GM18519 (cell line): Measurements from ENCODE around the gene LARGE2.
"Not testable (repeated sequence)": the region's sequence is repeated elsewhere in the genome, so short reads cannot be mapped to it uniquely, and the experiment has no call there.

Experiments used
- ATAC-seq: cut with Tn5 transposase; IDR thresholded peaks from one replicate; pipeline ENCODE4 v1.9.1; 2021; ENCODE audit warnings: mild to moderate bottlenecking, moderate library complexity; ENCODE audit not compliant: unreplicated experiment, low FRiP score

The LARGE2 gene

DNA sequence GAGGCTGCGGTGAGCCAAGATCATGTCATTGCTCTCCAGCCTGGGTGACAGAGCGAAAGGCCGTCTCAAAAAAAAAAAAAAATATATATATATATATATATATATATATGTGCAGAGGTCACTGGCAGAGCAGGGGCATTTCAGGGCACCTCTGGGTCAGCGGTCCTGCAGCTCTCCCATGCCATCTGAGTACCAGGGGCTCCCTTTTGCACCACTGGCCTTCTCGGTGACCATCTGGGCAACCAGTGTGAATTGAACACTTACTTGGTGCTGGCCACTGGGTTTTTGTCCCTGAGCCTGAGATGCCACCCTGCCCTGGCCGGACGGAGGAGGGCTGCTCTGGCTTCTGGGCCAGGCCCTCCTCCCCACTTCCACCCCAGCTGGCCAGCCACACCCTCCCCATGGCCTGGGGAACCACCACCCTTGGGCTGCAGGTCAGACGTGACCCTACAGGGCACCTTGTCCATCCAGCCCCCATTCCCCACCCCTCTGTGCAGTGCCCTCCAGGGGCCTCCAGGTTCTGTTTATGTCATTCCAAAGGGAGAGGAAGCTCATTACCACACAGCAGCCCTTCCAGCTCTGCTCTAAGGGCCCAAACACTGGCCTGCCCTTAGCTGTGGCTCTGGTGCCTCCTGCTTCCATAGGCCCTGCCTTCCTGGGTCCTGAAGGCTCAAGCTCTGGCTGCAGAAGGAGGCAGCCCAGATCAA, 26.8 kb upstream of the LARGE2 start:
- ATAC-seq = no peak

DNA sequence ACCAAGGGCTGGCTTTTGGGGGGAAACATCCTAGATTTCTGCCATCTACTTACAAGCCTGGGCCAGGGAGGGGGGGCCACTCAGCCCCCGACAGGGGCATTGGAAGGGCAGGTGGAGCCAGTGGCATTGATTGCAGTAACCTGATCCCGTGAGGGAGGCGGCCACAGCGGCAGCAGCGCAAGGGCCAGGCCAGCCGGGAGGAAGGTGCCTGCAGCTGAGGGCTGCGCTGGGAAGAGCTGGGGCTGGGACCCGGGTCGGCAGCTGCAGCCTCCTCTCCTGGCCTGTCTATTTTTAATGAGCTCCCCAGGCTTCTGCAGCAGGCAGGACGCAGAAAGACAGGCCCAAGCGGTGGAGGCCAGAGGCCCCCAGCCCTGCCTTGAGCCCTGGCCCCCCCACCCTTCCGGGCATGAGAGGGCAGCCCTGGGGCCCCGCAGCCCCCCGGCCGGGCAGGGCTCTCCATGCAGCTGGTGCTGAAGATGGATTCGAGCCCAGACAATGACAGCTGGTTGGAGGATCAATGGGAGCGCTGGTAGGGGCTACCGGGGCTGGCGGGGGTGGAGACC, 26.0 kb upstream of the LARGE2 start:
- ATAC-seq = no peak

DNA sequence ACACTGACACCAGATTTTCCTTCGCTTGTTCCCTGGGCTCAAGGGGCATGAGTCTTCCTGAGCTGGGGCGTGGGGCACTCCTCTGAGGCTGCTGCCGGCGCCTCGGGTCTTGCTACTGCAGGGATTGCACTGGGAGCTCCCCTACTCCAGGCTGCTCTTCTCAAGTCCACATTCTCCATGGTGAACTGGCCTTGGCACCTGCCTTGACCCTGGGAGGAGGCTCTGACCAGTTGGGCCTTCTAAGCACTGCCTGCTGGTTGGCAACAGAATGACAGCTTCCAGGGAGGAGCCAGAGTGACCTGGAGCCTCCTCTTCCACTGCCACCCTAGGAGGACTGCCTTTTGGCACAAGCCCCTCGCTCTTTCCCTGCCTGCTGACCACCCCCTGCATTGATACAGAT, 24.9 kb upstream of the LARGE2 start:
- ATAC-seq = no peak

DNA sequence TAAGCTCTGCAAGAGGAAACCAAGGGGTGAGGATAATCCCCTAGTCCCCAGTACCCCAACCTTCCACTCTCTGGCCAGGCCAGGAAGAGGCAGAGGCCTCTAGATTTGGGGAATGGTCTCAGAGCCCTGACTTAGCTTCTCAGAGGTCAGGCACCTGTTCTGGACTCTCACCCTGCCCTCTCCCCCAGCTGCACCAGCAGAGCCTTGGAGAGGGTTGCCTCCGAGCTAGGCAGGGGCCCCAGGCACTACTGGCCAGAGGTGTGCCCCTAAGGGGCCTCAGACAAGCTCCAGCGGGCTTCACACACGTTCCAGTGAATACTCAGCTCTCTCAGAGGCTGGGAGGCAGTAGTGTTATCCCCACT, 23.4 kb upstream of the LARGE2 start:
- ATAC-seq = no peak

DNA sequence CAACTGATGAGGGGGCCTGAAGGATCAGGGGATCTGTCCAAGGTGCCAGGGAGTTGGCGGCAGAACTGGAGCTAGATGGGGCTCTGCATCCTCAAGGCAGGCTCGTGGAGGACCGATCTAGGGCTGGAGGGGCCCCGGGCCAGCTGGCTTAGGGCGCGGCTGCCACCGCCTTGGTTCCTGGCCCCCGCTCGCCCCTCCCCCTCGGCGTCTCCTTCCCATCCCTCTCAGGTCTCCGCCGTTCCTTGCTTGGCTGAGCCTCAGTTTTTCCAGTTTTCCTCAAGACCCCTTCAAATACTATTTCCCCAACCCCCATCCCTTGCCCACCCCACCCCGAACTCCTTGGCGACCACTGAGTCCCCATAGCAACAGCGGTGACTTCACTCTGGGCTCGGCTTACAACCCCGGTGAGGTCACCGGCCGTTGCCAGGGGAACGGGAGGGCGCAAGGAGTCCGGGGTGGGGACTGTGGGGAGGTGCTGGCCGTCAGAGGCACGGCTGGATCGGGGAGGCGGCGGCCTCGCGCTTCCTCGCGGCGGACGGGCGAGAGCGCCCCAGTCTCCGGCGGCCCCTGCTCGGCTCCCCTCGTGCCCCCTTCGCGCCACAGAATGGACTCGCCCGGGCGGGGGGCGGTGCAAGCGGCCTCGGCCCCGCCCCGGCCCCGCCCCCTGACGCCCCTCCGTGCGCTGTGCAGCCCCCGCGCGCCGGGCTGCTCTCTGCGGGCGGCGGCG, 22.8 kb upstream of the LARGE2 start:
- no peak for ATAC-seq

DNA sequence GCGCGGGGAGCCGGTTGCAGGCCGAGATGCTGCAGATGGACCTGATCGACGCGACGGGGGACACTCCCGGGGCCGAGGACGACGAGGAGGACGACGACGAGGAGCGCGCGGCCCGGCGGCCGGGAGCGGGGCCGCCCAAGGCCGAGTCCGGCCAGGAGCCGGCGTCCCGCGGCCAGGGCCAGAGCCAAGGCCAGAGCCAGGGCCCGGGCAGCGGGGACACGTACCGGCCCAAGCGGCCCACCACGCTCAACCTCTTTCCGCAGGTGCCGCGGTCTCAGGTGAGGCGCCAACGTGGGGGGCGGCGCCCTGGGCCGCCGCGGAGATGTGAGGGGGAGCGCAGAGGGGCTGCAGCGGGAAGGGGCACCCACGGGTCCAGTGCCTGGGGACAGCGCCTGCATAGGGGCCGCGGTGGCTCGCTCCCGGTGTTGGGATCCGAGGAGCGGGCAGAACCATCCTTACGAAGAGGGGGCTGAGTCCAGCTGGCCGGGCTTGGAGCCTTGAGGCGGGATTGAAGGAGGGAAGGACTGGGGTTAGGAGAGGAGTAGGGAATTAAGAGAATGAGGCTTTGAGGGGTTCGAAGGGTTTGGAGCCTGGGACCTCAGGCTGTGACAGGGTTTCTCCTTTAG, 22.2 kb upstream of the LARGE2 start:
- ATAC-seq = not testable (repeated sequence)

DNA sequence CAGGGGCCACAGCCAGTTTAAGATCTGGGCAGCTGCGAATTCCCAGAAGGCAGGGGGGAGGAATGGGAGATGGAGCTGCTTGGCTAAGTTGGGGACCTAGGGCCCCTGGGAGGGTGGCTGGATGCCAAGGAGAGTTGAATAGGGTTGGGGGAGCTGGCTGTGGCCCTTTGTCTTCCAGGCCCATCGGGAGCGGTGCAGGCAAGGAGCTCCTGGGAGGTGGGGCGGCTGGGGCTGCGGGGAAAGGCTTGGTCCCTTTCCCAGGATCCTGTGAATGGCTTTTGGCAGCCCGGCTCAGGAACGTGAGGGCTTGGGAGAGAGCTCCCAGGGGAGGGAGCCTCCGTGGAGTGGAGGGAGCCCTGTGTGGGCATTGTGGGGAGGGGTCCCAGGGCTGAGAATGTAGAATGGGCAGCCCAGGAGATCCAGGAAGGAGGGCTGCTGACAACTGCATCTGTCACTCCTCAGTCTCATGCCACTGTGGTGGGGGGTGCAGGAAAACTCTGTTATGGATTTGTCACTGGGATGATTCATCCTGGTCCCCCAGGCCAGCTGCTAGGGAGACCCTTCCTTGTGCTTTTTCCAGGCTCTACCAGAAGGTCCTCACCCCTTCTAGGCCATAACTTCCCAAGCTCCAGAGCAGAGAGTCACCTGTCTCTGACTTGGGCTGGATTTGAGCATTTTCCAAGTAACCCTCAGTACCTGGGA, 21.4 kb upstream of the LARGE2 start:
- ATAC-seq = no peak

DNA sequence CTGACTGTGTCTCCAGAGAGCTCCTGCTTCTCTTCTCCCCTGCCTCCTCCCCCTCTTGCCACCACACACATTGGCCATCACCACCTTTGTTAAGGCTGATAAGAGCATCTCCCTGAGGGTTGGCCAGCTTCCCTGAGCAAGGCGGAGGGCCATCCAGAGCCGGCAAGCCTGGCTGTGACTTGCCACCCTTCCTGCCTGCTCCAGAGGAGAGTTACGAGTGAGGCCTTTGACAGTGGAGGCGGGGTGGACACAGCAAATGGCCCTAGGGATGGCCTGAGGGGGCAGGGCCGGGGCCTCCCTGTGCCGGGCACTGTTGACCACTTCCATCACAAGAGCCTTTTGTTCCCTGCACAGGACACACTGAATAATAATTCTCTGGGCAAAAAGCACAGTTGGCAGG, 20.8 kb upstream of the LARGE2 start:
- ATAC-seq = no peak

DNA sequence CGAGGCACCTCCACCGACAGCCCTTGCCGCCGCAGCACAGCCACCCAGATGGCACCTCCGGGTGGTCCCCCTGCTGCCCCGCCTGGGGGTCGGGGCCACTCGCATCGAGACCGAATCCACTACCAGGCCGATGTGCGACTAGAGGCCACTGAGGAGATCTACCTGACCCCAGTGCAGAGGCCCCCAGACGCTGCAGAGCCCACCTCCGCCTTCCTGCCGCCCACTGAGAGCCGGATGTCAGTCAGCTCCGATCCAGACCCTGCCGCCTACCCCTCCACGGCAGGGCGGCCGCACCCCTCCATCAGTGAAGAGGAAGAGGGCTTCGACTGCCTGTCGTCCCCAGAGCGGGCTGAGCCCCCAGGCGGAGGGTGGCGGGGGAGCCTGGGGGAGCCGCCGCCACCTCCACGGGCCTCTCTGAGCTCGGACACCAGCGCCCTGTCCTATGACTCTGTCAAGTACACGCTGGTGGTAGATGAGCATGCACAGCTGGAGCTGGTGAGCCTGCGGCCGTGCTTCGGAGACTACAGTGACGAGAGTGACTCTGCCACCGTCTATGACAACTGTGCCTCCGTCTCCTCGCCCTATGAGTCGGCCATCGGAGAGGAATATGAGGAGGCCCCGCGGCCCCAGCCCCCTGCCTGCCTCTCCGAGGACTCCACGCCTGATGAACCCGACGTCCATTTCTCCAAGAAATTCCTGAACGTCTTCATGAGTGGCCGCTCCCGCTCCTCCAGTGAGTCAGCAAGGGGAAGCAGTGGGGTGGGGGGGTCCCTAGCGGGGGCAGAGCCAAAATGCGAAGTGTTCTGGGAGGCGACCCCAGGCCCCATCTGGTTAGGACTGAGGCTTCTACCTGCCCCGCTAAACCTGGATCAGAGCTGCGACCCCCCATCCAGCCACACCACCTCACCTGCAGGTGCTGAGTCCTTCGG, 19.7 kb upstream of the LARGE2 start:
- ATAC-seq = no peak

DNA sequence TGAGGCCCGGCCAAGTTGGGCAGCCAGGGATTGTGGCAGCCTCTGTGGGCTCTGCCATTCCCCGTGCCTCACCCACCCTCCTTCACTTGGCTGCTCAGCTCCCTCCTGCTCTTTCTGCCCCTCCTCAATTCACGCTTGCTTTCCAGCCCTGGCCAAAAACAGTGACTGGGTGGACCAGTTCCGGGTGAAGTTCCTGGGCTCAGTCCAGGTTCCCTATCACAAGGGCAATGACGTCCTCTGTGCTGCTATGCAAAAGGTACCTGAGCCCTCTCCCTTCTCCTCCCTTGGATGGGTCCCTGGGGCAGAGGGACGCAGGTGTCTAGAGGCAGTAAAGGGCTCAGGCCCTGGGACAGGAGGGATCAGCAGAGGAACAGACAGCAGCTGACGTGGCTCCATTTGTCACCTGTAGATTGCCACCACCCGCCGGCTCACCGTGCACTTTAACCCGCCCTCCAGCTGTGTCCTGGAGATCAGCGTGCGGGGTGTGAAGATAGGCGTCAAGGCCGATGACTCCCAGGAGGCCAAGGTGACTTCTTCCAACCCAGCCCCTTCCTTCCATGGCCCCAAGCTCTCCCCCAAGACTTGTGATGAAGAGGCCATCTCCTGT, 18.0 kb upstream of the LARGE2 start:
- no peak for ATAC-seq

DNA sequence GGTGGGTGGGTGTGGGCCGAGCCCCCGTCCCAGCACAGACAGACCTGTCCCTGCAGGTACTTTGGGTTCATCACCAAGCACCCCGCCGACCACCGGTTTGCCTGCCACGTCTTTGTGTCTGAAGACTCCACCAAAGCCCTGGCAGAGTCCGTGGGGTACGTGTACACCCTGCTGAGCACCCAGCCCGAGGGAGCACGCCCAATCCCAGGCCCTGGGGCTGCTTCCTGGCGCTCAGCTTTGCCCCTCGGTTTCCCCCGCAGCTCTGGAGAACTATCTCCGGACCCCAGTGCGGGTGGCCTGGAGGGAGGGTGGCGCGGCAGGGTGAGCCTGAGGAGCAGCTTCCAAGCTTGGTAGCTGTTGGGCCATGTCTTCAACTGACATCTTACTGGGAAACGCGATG, 17.4 kb upstream of the LARGE2 start:
- ATAC-seq = no peak

DNA sequence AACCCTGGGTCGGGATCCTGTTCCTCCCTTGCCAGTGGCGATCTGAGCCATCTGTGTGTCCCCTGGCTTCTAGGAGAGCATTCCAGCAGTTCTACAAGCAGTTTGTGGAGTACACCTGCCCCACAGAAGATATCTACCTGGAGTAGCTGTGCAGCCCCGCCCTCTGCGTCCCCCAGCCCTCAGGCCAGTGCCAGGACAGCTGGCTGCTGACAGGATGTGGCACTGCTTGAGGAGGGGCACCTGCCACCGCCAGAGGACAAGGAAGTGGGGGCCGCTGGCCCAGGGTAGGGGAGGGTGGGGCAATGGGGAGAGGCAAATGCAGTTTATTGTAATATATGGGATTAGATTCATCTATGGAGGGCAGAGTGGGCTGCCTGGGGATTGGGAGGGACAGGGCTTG, 16.9 kb upstream of the LARGE2 start:
- not testable (repeated sequence) for ATAC-seq

DNA sequence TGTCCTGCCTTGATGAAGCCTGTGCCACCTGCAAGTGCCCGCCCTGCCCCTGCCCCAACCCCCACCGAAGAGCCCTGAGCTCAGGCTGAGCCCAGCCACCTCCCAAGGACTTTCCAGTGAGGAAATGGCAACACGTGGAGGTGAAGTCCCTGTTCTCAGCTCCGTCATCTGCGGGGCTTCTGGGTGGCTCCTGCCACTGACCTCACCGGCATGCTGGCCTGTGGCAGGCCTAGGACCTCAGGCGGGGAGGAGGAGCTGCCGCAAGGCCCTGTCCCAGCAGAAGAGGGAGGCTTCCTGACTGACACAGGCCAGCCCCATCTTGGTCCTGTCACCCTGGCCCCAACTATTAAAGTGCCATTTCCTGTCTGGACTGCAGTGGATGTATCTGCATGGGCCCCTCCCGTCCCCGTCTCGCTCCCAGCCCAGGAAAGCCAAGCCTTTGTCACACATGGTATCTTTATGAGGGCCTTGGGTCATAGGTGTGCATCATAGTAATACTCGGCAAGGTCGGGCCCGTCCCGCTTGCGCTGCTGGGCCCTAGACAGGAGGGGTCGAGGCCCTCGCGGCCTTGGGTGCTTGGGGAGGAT, 16.3 kb upstream of the LARGE2 start:
- no peak for ATAC-seq

DNA sequence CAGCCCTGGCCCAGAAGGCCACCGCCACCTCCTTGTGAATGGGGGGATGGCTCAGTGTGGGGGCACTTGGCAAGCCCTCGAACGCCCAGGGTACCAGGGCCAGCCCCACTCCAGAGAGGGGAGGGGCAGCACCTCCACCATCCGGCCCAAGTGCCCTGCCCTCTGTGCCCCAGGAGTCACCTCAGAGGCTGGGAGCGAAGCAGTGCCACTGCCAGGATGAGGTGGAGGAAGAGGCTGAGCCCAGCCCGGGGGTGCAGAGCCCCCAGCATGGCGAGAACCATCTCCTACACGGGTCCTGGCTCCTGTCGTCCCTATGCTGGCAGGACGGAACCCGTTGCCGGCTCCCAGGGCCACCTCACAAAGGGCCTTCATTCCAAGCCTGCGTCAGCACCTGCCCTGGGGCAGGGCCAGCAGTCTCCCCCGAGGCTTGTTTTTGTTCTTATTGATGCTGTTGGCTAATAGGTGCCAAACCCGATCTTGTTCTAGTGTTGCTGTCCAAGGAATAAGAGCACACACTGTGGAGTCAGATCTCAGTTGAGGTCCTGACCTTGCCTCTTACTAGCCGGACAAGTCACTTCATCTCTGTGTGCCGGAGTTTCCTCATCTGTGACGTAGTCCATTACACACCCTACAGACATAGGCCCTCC, 15.4 kb upstream of the LARGE2 start, which contains the start of gene FREY1:
FREY1 (minus strand) TSS at position 307 of the 647 bp plus-strand sequence; CDS start at position 281, 26 bp downstream.
- ATAC-seq = no peak

DNA sequence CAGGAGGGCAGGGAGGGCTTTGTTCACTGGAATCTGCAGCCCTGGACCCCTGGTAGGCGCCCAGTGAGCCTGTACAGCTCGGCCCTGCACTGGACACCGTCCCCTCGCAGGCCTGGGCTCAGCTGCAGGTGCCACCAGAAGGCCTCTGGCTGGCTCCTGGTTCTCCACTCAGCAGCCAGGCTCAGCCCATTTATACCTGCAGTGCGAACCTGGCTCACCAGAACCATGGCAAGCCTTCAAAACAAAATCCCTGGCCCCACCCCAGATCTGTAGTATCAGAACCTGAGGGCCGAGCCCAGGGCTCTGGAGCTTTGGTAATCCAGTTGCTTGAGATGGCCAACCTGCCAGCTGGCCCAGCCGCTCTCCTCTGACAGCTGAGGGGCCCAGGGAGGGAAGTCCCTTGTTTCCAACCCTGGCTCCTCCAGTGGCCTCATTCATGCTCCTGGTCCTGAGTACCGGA, 14.5 kb upstream of the LARGE2 start:
- ATAC-seq = no peak

DNA sequence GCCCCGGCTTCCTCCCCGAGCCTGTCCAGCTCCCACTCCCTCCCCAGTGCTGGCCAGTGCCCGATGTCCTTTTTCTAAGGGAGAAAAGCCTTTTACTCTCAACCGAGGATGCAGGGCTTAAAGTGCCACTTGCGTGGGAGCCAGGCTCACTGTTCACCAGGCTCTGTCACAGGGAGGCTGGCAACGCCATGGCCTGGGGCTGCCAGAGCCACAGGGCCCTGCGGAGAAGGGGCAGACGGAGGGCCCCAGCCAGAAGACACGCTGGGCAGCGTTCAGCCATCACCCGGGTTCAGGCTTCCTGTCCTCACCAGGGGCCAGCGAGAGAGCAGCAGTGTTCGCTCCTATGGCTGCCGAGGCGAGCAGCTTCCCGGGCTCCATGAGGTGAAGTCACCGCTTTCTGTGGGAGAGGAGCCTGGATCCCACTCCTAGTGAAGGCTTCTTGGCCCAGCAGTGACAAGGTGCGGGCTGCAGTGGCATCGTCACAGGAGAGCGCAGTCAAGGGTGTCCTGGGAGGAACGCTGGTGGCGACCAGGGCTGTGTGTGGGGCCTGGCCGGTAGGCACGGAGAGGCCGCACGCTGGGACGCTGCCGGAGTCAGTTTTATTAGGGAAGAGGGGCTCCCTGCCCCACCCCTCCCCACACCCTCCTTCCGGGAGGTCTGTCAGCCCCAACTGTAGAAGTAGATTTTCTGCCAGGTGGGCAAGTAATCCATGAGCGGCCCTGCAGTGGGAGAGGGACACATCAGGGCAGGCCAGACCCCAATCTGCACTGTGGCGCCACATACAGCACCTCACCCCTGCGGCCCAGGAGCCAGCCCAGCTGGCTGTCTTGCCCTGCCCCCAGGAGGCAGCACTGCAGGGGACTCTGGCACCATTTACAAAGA, 12.6 kb upstream of the LARGE2 start:
- ATAC-seq = no peak

DNA sequence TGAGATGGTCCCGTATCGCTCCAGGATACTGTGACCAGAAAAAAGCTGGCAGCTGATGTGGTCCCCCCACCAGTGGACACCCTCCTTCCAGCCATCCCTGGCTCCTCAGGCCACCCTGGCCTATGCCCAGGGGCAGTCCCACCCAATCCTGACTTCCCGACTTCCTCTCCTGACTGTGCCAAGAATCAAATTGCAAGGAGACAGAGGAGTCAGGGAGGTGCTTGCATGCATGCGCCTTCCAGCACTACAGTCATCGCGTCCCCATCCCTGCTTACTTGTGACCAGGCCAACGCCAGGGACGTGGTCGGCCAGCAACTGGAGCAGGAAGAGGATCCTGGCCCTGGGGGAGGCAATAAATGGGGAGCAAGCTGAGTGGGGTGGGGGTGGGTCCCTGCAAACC, 11.8 kb upstream of the LARGE2 start:
- no peak for ATAC-seq
